ENCODE measurements around the gene PDGFD. TPM values are rescaled to one million over a fixed set of nuclear protein-coding genes. Genes with fewer than 3 reads are reported as not detected.

Gene PDGFD
- total and polyA plus RNA-seq, 2 experiments from 2014 or later, result 1.9 to 4.5 TPM

DNA sequence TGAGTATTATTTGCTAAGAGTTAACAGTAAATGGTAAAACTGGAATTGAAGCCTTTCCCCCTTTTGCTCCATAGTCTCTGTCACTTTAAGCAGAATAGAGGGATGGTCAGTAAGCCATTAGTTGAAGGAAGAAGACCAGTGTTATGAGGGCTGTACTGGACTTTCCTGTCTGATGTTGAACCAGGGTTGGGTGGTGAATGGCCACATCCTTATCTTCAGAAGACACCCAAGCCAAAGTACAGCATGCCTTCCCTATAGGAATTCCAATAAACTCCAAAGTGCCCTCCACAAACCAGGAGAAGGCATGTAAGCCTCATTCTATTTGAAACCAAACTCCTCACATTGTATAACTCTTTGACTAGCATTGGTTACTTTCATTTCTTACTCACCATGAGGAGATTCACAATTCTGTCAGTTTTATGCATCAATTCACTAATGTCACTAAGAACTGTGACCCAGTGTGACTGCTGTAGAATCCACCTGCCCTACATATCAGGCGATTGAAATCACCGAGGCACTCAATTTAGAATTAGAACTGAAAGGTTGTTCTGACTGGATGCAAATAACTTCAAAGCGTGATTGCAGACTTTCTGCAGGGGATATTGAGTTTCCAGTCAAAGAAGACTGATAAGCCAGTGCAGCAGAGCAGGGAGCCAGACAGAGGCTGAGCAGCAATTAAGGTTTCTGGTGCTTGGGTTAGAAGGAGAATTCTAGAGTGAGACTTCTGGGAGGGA, 234.6 kb downstream of the PDGFD start:
- Histone ChIP-seq H2AFZ (no peak overlapping the region), H3K4me3 (no peak overlapping the region), H3K27me3 (ENCODE audit: insufficient read depth) (no peaks in the 10 kb centered on the region), H3K9me2 (ENCODE audit: insufficient read depth) (no peaks in the 10 kb centered on the region; the same call in 1 of the 2 replicates), H3K4me2 (no peak overlapping the region), H3K27ac (ENCODE audit: low read depth) (no peak overlapping the region), H3F3A (replicated peaks; ENCODE audit: low read depth) (no peaks in the 10 kb centered on the region), H4K20me1 (replicated peaks; ENCODE audit: insufficient read depth) (no peaks in the 10 kb centered on the region), H3K79me2 (replicated peaks; ENCODE audit: insufficient read depth) (no peaks in the 10 kb centered on the region), H3K4me1 (ENCODE audit: insufficient read depth) (no peaks in the 10 kb centered on the region; the same call in 1 of the 2 replicates), H3K36me3 (ENCODE audit: insufficient read depth) (no peaks in the 10 kb centered on the region)
- DNase-seq (ENCODE audit: low spot score) (no peak), ATAC-seq (no peak)
- Mint-ChIP-seq H3K4me1 (peaks cover 4% of the 10 kb centered on the region; the same call in 2 of the 3 replicates), H3K36me3 (ENCODE audit: low read depth) (no peaks in the 10 kb centered on the region), H3K9me3 (no peaks in the 10 kb centered on the region), H3K4me3 (no peak overlapping the region), H3K27ac (no peak overlapping the region), H3K27me3 (ENCODE audit: insufficient read depth, low read depth, poor library complexity) (no peaks in the 10 kb centered on the region)
- TF ChIP-seq POLR2AphosphoS5 (IDR thresholded peaks at IDR 0.05; ENCODE audit: low read depth) (no peak), ZNF331 (CRISPR knock-in tag; IDR thresholded peaks at IDR 0.05; ENCODE audit: low read depth) (no peak), EZH2 (IDR thresholded peaks at IDR 0.05; ENCODE audit: low read depth, unreplicated experiment) (no peak), JUNB (IDR thresholded peaks at IDR 0.05; ENCODE audit: unreplicated experiment) (no peak), CREB1 (CRISPR knock-in tag; IDR thresholded peaks at IDR 0.05; ENCODE audit: low read depth) (no peak), EZH2phosphoT487 (IDR thresholded peaks at IDR 0.05; ENCODE audit: unreplicated experiment) (no peak), REST (IDR thresholded peaks at IDR 0.05; ENCODE audit: unreplicated experiment) (no peak), NANOG (IDR thresholded peaks at IDR 0.05; ENCODE audit: borderline replicate concordance) (no peak), ZNF114 (CRISPR knock-in tag; IDR thresholded peaks at IDR 0.05) (no peak), STAT1 (IDR thresholded peaks at IDR 0.05; ENCODE audit: unreplicated experiment) (no peak)
- TF ChIP-seq, protein P1, sequence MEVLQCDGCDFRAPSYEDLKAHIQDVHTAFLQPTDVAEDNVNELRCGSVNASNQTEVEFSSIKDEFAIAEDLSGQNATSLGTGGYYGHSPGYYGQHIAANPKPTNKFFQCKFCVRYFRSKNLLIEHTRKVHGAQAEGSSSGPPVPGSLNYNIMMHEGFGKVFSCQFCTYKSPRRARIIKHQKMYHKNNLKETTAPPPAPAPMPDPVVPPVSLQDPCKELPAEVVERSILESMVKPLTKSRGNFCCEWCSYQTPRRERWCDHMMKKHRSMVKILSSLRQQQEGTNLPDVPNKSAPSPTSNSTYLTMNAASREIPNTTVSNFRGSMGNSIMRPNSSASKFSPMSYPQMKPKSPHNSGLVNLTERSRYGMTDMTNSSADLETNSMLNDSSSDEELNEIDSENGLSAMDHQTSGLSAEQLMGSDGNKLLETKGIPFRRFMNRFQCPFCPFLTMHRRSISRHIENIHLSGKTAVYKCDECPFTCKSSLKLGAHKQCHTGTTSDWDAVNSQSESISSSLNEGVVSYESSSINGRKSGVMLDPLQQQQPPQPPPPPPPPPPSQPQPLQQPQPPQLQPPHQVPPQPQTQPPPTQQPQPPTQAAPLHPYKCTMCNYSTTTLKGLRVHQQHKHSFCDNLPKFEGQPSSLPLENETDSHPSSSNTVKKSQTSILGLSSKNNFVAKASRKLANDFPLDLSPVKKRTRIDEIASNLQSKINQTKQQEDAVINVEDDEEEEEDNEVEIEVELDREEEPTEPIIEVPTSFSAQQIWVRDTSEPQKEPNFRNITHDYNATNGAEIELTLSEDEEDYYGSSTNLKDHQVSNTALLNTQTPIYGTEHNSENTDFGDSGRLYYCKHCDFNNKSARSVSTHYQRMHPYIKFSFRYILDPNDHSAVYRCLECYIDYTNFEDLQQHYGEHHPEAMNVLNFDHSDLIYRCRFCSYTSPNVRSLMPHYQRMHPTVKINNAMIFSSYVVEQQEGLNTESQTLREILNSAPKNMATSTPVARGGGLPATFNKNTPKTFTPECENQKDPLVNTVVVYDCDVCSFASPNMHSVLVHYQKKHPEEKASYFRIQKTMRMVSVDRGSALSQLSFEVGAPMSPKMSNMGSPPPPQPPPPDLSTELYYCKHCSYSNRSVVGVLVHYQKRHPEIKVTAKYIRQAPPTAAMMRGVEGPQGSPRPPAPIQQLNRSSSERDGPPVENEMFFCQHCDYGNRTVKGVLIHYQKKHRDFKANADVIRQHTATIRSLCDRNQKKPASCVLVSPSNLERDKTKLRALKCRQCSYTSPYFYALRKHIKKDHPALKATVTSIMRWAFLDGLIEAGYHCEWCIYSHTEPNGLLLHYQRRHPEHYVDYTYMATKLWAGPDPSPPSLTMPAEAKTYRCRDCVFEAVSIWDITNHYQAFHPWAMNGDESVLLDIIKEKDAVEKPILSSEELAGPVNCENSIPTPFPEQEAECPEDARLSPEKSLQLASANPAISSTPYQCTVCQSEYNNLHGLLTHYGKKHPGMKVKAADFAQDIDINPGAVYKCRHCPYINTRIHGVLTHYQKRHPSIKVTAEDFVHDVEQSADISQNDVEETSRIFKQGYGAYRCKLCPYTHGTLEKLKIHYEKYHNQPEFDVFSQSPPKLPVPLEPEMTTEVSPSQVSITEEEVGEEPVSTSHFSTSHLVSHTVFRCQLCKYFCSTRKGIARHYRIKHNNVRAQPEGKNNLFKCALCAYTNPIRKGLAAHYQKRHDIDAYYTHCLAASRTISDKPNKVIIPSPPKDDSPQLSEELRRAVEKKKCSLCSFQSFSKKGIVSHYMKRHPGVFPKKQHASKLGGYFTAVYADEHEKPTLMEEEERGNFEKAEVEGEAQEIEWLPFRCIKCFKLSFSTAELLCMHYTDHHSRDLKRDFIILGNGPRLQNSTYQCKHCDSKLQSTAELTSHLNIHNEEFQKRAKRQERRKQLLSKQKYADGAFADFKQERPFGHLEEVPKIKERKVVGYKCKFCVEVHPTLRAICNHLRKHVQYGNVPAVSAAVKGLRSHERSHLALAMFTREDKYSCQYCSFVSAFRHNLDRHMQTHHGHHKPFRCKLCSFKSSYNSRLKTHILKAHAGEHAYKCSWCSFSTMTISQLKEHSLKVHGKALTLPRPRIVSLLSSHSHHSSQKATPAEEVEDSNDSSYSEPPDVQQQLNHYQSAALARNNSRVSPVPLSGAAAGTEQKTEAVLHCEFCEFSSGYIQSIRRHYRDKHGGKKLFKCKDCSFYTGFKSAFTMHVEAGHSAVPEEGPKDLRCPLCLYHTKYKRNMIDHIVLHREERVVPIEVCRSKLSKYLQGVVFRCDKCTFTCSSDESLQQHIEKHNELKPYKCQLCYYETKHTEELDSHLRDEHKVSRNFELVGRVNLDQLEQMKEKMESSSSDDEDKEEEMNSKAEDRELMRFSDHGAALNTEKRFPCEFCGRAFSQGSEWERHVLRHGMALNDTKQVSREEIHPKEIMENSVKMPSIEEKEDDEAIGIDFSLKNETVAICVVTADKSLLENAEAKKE (CRISPR knock-in tag; IDR thresholded peaks at IDR 0.05), result no peak
- TF ChIP-seq, protein P2, sequence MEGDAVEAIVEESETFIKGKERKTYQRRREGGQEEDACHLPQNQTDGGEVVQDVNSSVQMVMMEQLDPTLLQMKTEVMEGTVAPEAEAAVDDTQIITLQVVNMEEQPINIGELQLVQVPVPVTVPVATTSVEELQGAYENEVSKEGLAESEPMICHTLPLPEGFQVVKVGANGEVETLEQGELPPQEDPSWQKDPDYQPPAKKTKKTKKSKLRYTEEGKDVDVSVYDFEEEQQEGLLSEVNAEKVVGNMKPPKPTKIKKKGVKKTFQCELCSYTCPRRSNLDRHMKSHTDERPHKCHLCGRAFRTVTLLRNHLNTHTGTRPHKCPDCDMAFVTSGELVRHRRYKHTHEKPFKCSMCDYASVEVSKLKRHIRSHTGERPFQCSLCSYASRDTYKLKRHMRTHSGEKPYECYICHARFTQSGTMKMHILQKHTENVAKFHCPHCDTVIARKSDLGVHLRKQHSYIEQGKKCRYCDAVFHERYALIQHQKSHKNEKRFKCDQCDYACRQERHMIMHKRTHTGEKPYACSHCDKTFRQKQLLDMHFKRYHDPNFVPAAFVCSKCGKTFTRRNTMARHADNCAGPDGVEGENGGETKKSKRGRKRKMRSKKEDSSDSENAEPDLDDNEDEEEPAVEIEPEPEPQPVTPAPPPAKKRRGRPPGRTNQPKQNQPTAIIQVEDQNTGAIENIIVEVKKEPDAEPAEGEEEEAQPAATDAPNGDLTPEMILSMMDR (conservative IDR thresholded peaks at IDR 0.05; ENCODE audit: low read depth in 2 of 2), result no peak
- TF ChIP-seq, protein P3, sequence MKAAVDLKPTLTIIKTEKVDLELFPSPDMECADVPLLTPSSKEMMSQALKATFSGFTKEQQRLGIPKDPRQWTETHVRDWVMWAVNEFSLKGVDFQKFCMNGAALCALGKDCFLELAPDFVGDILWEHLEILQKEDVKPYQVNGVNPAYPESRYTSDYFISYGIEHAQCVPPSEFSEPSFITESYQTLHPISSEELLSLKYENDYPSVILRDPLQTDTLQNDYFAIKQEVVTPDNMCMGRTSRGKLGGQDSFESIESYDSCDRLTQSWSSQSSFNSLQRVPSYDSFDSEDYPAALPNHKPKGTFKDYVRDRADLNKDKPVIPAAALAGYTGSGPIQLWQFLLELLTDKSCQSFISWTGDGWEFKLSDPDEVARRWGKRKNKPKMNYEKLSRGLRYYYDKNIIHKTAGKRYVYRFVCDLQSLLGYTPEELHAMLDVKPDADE (IDR thresholded peaks at IDR 0.05), result no peak
